OCI-LY7 (cell line): ENCODE results near the gene EVI5L. TPM values are rescaled to one million over a fixed set of nuclear protein-coding genes. Genes with fewer than 3 reads are reported as not detected.
"Not testable (repeated sequence)": the region's sequence is repeated elsewhere in the genome, so short reads cannot be mapped to it uniquely, and the experiment has no call there.

Experiments used
- BruUV-seq: library from RNA; stranded (reverse); fragments of 400-500 nt; replicated peaks from 2 replicates; lab custom pipeline; 2021; lab: Mats Ljungman, UMichigan
- CTCF ChIA-PET: fragments of 300-600 bp; sonication (Branson Sonifier 250); formaldehyde crosslinking; loops from one replicate; lab custom pipeline; 2022; ENCODE audit warnings: antibody characterized with exemption; ENCODE audit not compliant: unreplicated experiment; lab: Charles Lee
- POLR2A ChIA-PET: fragments of 300-600 bp; sonication (Branson Sonifier 250); formaldehyde crosslinking; loops from one replicate; lab custom pipeline; 2022; ENCODE audit warnings: antibody characterized with exemption; lab: Charles Lee
- DNase-seq: peaks from one replicate; pipeline ENCODE4 v3.0.0-alpha.2; 2015; ENCODE audit warnings: low spot score
- H2AFZ ChIP-seq: fragments of 200-600 bp; sonication (generic), shearing (Covaris generic); 2 replicates; pipeline ENCODE4 v1.6.1; 2014; ENCODE audit warnings: mild to moderate bottlenecking, antibody characterized with exemption, low read length, moderate library complexity
- H3K27ac ChIP-seq: fragments of 200-600 bp; sonication (generic); 2 replicates; pipeline ENCODE4 v1.5.1; 2014; ENCODE audit warnings: mixed run types, low read depth, mild to moderate bottlenecking, moderate library complexity, low read length, inconsistent platforms; ENCODE audit not compliant: poor library complexity, severe bottlenecking
- H3K36me3 ChIP-seq: fragments of 200-600 bp; sonication (generic); 2 replicates; pipeline ENCODE4 v1.6.1; 2014; ENCODE audit warnings: mild to moderate bottlenecking, antibody characterized with exemption, low read length, moderate library complexity, mixed read lengths; ENCODE audit not compliant: insufficient read depth
- H3K4me1 ChIP-seq: fragments of 200-600 bp; sonication (generic); 2 replicates; pipeline ENCODE4 v1.5.1; 2014; ENCODE audit warnings: mild to moderate bottlenecking, low read length; ENCODE audit not compliant: insufficient read depth, poor library complexity, severe bottlenecking
- H3K4me2 ChIP-seq: fragments of 200-600 bp; sonication (generic); 2 replicates; pipeline ENCODE4 v1.6.1; 2014; ENCODE audit warnings: mild to moderate bottlenecking, low read length
- H3K4me3 ChIP-seq: fragments of 200-600 bp; sonication (generic); 2 replicates; pipeline ENCODE4 v1.5.1; 2014; ENCODE audit warnings: mild to moderate bottlenecking, low read depth, low read length; ENCODE audit not compliant: poor library complexity, severe bottlenecking
- H3K79me2 ChIP-seq: fragments of 200-600 bp; sonication (generic); 2 replicates; pipeline ENCODE4 v1.6.1; 2016; ENCODE audit warnings: low read depth, mild to moderate bottlenecking, low read length, moderate library complexity, mixed read lengths; ENCODE audit not compliant: insufficient read depth
- H3K9me2 ChIP-seq: fragments of 200-600 bp; sonication (generic); 2 replicates; pipeline ENCODE4 v1.6.1; 2016; ENCODE audit warnings: mild to moderate bottlenecking, low read length, mixed read lengths; ENCODE audit not compliant: insufficient read depth
- H3K9me3 ChIP-seq: fragments of 200-600 bp; sonication (generic); 2 replicates; pipeline ENCODE4 v1.6.1; 2014; ENCODE audit warnings: mild to moderate bottlenecking, mixed run types, low read length, mixed read lengths
- H4K20me1 ChIP-seq: fragments of 200-600 bp; sonication (generic); 2 replicates; pipeline ENCODE4 v1.6.1; 2014; ENCODE audit warnings: mild to moderate bottlenecking, antibody characterized with exemption, low read length, moderate library complexity, mixed read lengths; ENCODE audit not compliant: insufficient read depth
- CTCF ChIP-seq: fragments of 200-600 bp; sonication (generic); conservative IDR thresholded peaks from 2 replicates; pipeline ENCODE4 v1.5.1; 2014; ENCODE audit warnings: mild to moderate bottlenecking, antibody characterized with exemption, low read length, moderate library complexity, mixed read lengths
- EZH2phosphoT487 ChIP-seq: fragments of 200-600 bp; sonication (generic); IDR thresholded peaks from 2 replicates; pipeline ENCODE4 v1.6.1; 2018; ENCODE audit warnings: low read depth, borderline replicate concordance, mild to moderate bottlenecking, mixed run types, antibody characterized with exemption, low read length, moderate library complexity, mixed read lengths
- intact Hi-C: fragments of 100-400 bp; cut with micrococcal nuclease; formaldehyde crosslinking; loops from one replicate; pipeline ENCODE4 v1.10.0; 2022; ENCODE audit not compliant: unreplicated experiment
- total RNA-seq, 2 experiments: library from RNA; depleted of rRNA in 1 of 2; stranded (reverse); fragments of >200 nt in 1 of 2; shearing (Covaris generic) in 1 of 2; gene quantifications; 2 replicates each; pipeline ENCODE4 v1.2.3, GENCODE V29; 2014 to 2022

The EVI5L gene
- total RNA-seq, 2 experiments from 2014 or later = 2.7 to 5.5 TPM

- ChIA-PET POLR2A (interaction anchor here (0.6 kb wide), 1 partner anchor 119 kb away, joined by 3 read pairs; no protein-coding TSS in a partner anchor), CTCF (interaction anchor here (1.5 kb wide), 1 partner anchor 12 kb away, joined by 5 read pairs; no protein-coding TSS in a partner anchor)
- no peaks in the 10 kb centered on the region for H3K79me2 ChIP-seq
- H4K20me1 ChIP-seq = no peaks in the 10 kb centered on the region
- DNase-seq = peak; percentile 11
- H2AFZ ChIP-seq = no peak overlapping the region
- intact Hi-C loops = no loop called here
- TF ChIP-seq CTCF = no peak
- no peak for TF ChIP-seq EZH2phosphoT487
- no peaks in the 10 kb centered on the region for H3K36me3 ChIP-seq
- peaks cover 13% of the 10 kb centered on the region for H3K4me1 ChIP-seq
- no peaks in the 10 kb centered on the region for H3K9me2 ChIP-seq
- BruUV-seq = no TSS peak
- no peak overlapping the region for H3K4me2 ChIP-seq
- H3K27ac ChIP-seq = no peak overlapping the region
- H3K4me3 ChIP-seq = no peak overlapping the region
- H3K9me3 ChIP-seq = no peaks in the 10 kb centered on the region
Observed at GRCh38 chr19:7856679-7857663, 27.0 kb downstream of the EVI5L start.

GRCh38 chr19:7857727-7858108, 27.7 kb downstream of the EVI5L start:
- no peak overlapping the region for H3K4me3 ChIP-seq
- no peak overlapping the region for H2AFZ ChIP-seq
- BruUV-seq = no TSS peak
- H3K9me3 ChIP-seq = no peaks in the 10 kb centered on the region
- no peaks in the 10 kb centered on the region for H3K9me2 ChIP-seq
- no peaks in the 10 kb centered on the region for H4K20me1 ChIP-seq
- H3K27ac ChIP-seq = no peak overlapping the region
- CTCF ChIA-PET = interaction anchor here (1.5 kb wide), 1 partner anchor 12 kb away, joined by 5 read pairs; no protein-coding TSS in a partner anchor
- DNase-seq = no peak
- peak overlapping the region; percentile 45 for H3K4me2 ChIP-seq
- no peak for TF ChIP-seq EZH2phosphoT487
- H3K79me2 ChIP-seq = no peaks in the 10 kb centered on the region
- H3K36me3 ChIP-seq = no peaks in the 10 kb centered on the region
- peaks cover 17% of the 10 kb centered on the region for H3K4me1 ChIP-seq
- POLR2A ChIA-PET = interaction anchor here (0.6 kb wide), 1 partner anchor 247 kb away, joined by 3 read pairs; no protein-coding TSS in a partner anchor
- intact Hi-C loops = no loop called here

- peaks cover 17% of the 10 kb centered on the region for H3K4me1 ChIP-seq
- H3K4me3 ChIP-seq = no peak overlapping the region
- H3K79me2 ChIP-seq = no peaks in the 10 kb centered on the region
- ChIA-PET CTCF (interaction anchor here (0.6 to 1.5 kb wide), 2 partner anchors 11 to 408 kb away, joined by 3 to 5 read pairs; no protein-coding TSS in a partner anchor), POLR2A (interaction anchor here (0.6 to 0.7 kb wide), 2 partner anchors 243 to 248 kb away, joined by 3 to 5 read pairs; no protein-coding TSS in a partner anchor)
- H3K27ac ChIP-seq = no peak overlapping the region
- peak; percentile 67 for DNase-seq
- no peak for TF ChIP-seq EZH2phosphoT487
- TF ChIP-seq CTCF = no peak
- no peak overlapping the region for H2AFZ ChIP-seq
- BruUV-seq = no TSS peak
- H3K36me3 ChIP-seq = no peaks in the 10 kb centered on the region
- intact Hi-C loops = no loop called here
- H4K20me1 ChIP-seq = no peaks in the 10 kb centered on the region
- H3K4me2 ChIP-seq = peak overlapping the region; percentile 45
- H3K9me2 ChIP-seq = no peaks in the 10 kb centered on the region
- no peaks in the 10 kb centered on the region for H3K9me3 ChIP-seq
Observed at GRCh38 chr19:7858109-7858770, 28.2 kb downstream of the EVI5L start.

- H3K4me2 ChIP-seq, H3K27ac ChIP-seq, H4K20me1 ChIP-seq, H3K9me2 ChIP-seq, intact Hi-C loops, H3K9me3 ChIP-seq, DNase-seq, BruUV-seq, H2AFZ ChIP-seq, H3K4me3 ChIP-seq, CTCF ChIA-PET, H3K79me2 ChIP-seq, H3K36me3 ChIP-seq: not testable (repeated sequence)
- POLR2A ChIA-PET = interaction anchor here (0.7 kb wide), 1 partner anchor 244 kb away, joined by 5 read pairs; no protein-coding TSS in a partner anchor
- H3K4me1 ChIP-seq = peaks cover 17% of the 10 kb centered on the region
Observed at GRCh38 chr19:7859087-7859486, 29.1 kb downstream of the EVI5L start.
